Measurements from ENCODE around the gene VPS51.

DNA sequence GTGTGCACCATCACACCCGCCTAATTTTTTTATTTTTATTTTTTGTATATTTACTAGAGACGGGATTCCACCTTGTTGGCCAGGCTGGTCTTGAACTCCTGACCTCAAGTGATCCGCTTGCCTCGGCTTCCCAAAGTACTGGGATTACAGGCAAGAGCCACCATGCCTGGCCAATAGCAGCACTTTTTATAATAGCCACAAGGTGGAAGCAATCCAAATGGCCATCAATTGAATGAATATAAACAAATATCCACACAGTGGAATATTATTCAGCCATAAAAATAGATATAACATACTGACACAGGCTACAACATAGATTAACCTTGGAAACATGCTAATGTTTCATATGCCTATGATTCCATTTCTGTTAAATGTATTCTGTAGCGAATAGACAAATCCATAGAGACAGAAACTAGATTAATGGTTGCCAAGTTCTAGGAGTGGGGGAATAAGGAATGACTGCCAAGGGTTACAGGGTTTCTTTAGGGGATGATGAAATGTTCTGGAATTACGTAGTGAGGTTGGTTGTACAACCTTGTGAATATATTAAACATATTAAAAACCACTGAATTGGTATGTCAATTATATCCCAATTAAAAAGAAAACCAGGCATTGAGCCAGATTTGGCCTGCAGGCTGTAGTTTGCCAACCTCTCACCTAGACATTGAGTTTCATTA is 4.8 kb downstream of the VPS51 start:
- no peak for TF ChIP-seq EZH2phosphoT487 (IDR thresholded peaks at IDR 0.05; ENCODE audit: low read depth)
- TF ChIP-seq, protein P1, sequence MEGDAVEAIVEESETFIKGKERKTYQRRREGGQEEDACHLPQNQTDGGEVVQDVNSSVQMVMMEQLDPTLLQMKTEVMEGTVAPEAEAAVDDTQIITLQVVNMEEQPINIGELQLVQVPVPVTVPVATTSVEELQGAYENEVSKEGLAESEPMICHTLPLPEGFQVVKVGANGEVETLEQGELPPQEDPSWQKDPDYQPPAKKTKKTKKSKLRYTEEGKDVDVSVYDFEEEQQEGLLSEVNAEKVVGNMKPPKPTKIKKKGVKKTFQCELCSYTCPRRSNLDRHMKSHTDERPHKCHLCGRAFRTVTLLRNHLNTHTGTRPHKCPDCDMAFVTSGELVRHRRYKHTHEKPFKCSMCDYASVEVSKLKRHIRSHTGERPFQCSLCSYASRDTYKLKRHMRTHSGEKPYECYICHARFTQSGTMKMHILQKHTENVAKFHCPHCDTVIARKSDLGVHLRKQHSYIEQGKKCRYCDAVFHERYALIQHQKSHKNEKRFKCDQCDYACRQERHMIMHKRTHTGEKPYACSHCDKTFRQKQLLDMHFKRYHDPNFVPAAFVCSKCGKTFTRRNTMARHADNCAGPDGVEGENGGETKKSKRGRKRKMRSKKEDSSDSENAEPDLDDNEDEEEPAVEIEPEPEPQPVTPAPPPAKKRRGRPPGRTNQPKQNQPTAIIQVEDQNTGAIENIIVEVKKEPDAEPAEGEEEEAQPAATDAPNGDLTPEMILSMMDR (IDR thresholded peaks at IDR 0.05; ENCODE audit: low read depth, low read length) = 0 out of 2 replicates have a peak, but pooled peaks have one; percentile 10

Data from OCI-LY3 (cell line).